ENCODE measurements around the gene SEC61A1. TPM values are rescaled to one million over a fixed set of nuclear protein-coding genes. Genes with fewer than 3 reads are reported as not detected.

SEC61A1 gene
- total RNA-seq, 4 donors from 2014 or later: 104 to 218 (median 165) TPM

DNA sequence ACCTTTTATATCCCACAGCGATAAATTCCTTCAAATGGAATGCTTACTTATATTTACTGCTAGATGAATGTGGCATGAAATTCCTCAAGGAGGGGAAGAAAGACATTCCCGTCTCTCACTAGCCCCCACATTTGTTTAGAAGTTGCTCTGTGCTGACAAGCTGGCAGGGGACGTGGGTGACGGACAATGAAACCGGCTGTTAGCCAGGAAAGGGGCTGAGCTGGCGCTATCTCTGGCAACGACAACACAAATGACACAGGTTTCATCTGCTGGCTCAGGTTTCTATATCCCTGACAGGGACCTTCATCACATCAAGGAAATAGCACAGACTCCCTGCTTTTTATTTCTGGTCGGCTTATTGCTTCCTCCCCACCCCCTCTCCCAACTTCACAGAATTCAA, 55.6 kb downstream of the SEC61A1 start:
- Histone ChIP-seq H3K9me3 (no peaks in the 10 kb centered on the region), H3K4me3 (replicated peaks in 1 of 3) (no peak overlapping the region), H3K4me1 (no peaks in the 10 kb centered on the region), H3K27me3 (no peaks in the 10 kb centered on the region), H3K27ac (no peak overlapping the region), H3K36me3 (peaks cover 0 to 7% of the 10 kb centered on the region in 2 donors)
- 81 to 82% methylated on average over 8 of the region's 8 CpGs for WGBS, 2 donors
- DNase-seq: no peak
- TF ChIP-seq POLR2A (IDR thresholded peaks at IDR 0.05) (no peak), CTCF (IDR thresholded peaks at IDR 0.05) (no peak)
- intact Hi-C loops (cut with DNase I): no loop called here

DNA sequence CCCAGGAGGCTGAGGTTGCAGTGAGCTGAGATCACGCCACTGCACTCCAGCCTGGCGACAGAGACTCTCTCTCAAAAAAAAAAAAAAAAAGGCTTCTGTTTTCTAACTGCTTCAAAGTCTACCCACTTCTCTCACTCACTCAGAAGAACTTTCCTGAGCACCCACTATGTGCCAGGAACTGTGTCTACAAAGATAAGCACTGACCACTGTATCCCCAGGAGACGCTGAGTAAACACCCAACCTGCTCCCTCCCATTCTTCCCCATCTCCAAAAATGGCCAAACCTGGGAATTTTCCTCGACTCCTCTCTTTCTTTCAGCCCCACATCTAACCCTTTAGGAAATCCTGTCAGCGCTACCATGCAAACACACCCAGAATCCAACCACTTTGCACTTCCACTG, 58.9 kb downstream of the SEC61A1 start:
- WGBS, 2 donors: 93 to 98% methylated on average over 5 of the region's 5 CpGs
- TF ChIP-seq POLR2A (IDR thresholded peaks at IDR 0.05) (no peak), CTCF (IDR thresholded peaks at IDR 0.05) (no peak)
- peaks cover 0 to 4% of the 10 kb centered on the region in 2 donors for H3K4me1 ChIP-seq
- no peaks in the 10 kb centered on the region for H3K9me3 ChIP-seq
- H3K4me3 ChIP-seq (replicated peaks in 1 of 3): no peak overlapping the region
- no peak overlapping the region for H3K27ac ChIP-seq
- H3K36me3 ChIP-seq: peaks cover 0 to 3% of the 10 kb centered on the region in 2 donors
- intact Hi-C loops (cut with DNase I): no loop called here
- no peak for DNase-seq
- H3K27me3 ChIP-seq: no peaks in the 10 kb centered on the region

GRCh38 chr3:128112357-128112968, 60.2 kb downstream of the SEC61A1 start:
- Histone ChIP-seq H3K4me1 (peaks cover 0 to 4% of the 10 kb centered on the region in 2 donors), H3K9me3 (no peaks in the 10 kb centered on the region), H3K4me3 (replicated peaks in 1 of 3) (no peak overlapping the region), H3K27ac (no peak overlapping the region), H3K27me3 (no peaks in the 10 kb centered on the region), H3K36me3 (peaks cover 0 to 3% of the 10 kb centered on the region in 2 donors)
- intact Hi-C loops (cut with DNase I): no loop called here
- no peak for TF ChIP-seq CTCF (IDR thresholded peaks at IDR 0.05)
- no peak for TF ChIP-seq POLR2A (IDR thresholded peaks at IDR 0.05)
- DNase-seq: no peak
- WGBS, 2 donors: 70 to 83% methylated on average over 7 of the region's 7 CpGs

- no peaks in the 10 kb centered on the region for H3K36me3 ChIP-seq
- no peaks in the 10 kb centered on the region for H3K27me3 ChIP-seq
- intact Hi-C loops (cut with DNase I): no loop called here
- DNase-seq: peak; percentile 33 to 52
- 71% methylated on average over 9 of the region's 9 CpGs for WGBS, 2 donors
- H3K27ac ChIP-seq: no peak overlapping the region
- H3K4me1 ChIP-seq: peaks cover 0 to 4% of the 10 kb centered on the region in 2 donors
- no peak overlapping the region for H3K4me3 ChIP-seq (replicated peaks in 1 of 3)
- H3K9me3 ChIP-seq: no peaks in the 10 kb centered on the region
- TF ChIP-seq POLR2A (IDR thresholded peaks at IDR 0.05): no peak
- no peak for TF ChIP-seq CTCF (IDR thresholded peaks at IDR 0.05)
These were observed 61.9 kb downstream of the SEC61A1 start for GRCh38 chr3:128113817-128114794.

Small RNAs within 50 kb of the gene (small RNA-seq; reads per million reads assigned to genes)
- gene RNU2-37P: 0.28 reads per million

Other genes with a start within 250 kb of the SEC61A1 start
- 10 to 100 TPM; 12.4 to 24.7 (median 18.4) TPM for gene MGLL, start 229.9 kb upstream of the SEC61A1 start, total RNA-seq
- gene KBTBD12, start 137.2 kb upstream of the SEC61A1 start, total RNA-seq: 1 to 10 TPM in 1 of 4 donors, not detected in 3; 1.5 TPM
- 10 to 100 TPM; 23.4 to 44.1 (median 29.6) TPM for gene RUVBL1, start 71.4 kb downstream of the SEC61A1 start, total RNA-seq
- 10 to 100 TPM; 13.3 to 26.6 (median 21.7) TPM for gene EEFSEC, start 101.0 kb downstream of the SEC61A1 start, total RNA-seq